Endothelial cell of umbilical vein (primary cell): ENCODE measurements around the gene NCOA5. TPM values are rescaled to one million over a fixed set of nuclear protein-coding genes. Genes with fewer than 3 reads are reported as not detected.
A peak's percentile ranks its signal among the peaks of the same experiment; 100 is the strongest.

ENCODE experiments used
- BruUV-seq: library from RNA; stranded (reverse); fragments of 400-500 nt; replicated peaks from 2 replicates; lab custom pipeline; 2021; lab: Mats Ljungman, UMichigan
- CTCF ChIA-PET: fragments of 300-600, 350-600 bp; sonication (Branson Sonifier 250); formaldehyde crosslinking; loops from one replicate; lab custom pipeline; 2021; ENCODE audit warnings: antibody characterized with exemption, inconsistent platforms; lab: Charles Lee
- POLR2A ChIA-PET: fragments of 300-600, 350-600 bp; sonication (Branson Sonifier 250); formaldehyde crosslinking; loops from one replicate; lab custom pipeline; 2021; ENCODE audit warnings: antibody characterized with exemption, inconsistent platforms; lab: Charles Lee
- DNase-seq: peaks from one replicate; pipeline ENCODE4 v3.0.0-alpha.2; 2011; ENCODE audit warnings: low read depth, low spot score
- FAIRE-seq: peaks from 2 replicates; lab custom pipeline; 2011; peaks lifted over from hg19 to GRCh38; lab: Jason Lieb, UNC
- H2AFZ ChIP-seq: 2 replicates; pipeline ENCODE4 v1.6.0; 2012; ENCODE audit warnings: low read depth, low read length, control low read depth, inconsistent platforms
- H3K27ac ChIP-seq: 2 replicates; pipeline ENCODE4 v1.5.1; 2011; ENCODE audit warnings: low read depth, mild to moderate bottlenecking, control low read depth, low read length, moderate library complexity; ENCODE audit not compliant: insufficient read depth
- H3K27me3 ChIP-seq, 2 experiments: 2 replicates each; pipeline versions ENCODE4 v1.6.0 to v1.6.1; 2011; ENCODE audit warnings: low read length in 2 of 2, mixed read lengths in 1 of 2; ENCODE audit not compliant: control insufficient read depth in 2 of 2, insufficient read depth in 2 of 2
- H3K36me3 ChIP-seq, 2 experiments: 2 replicates in 1 of 2; 3 replicates in 1 of 2; pipeline ENCODE4 v1.5.1; 2011; ENCODE audit warnings: low read length in 2 of 2, mild to moderate bottlenecking in 1 of 2, moderate library complexity in 1 of 2; ENCODE audit not compliant: control insufficient read depth in 2 of 2, insufficient read depth in 2 of 2; ENCODE audit errors: extremely low read depth in 1 of 2
- H3K4me1 ChIP-seq: 3 replicates; pipeline ENCODE4 v1.5.1; 2011; ENCODE audit warnings: mild to moderate bottlenecking, low read length; ENCODE audit not compliant: control insufficient read depth, insufficient read depth; ENCODE audit errors: extremely low read depth
- H3K4me2 ChIP-seq: 2 replicates; pipeline ENCODE4 v1.6.1; 2011; ENCODE audit warnings: low read length, control low read depth, mixed read lengths; ENCODE audit not compliant: insufficient read depth
- H3K4me3 ChIP-seq, 3 experiments: fragments of 200-600 bp in 1 of 3; sonication (generic), shearing (Covaris generic) in 1 of 3; replicated peaks in 1 of 3; 2 replicates each; pipeline ENCODE4 v1.5.1; 2011 to 2016; ENCODE audit warnings: control low read depth in 3 of 3, low read length in 3 of 3, mild to moderate bottlenecking in 2 of 3, inconsistent platforms in 1 of 3, low read depth in 1 of 3, moderate library complexity in 1 of 3; ENCODE audit not compliant: insufficient read depth in 1 of 3
- H3K79me2 ChIP-seq: 2 replicates; pipeline ENCODE4 v1.6.0; 2012; ENCODE audit warnings: low read length, inconsistent platforms; ENCODE audit not compliant: control insufficient read depth, insufficient read depth
- H3K9ac ChIP-seq: replicated peaks from 2 replicates; pipeline ENCODE3; 2011; ENCODE audit warnings: low read length, control low read depth; ENCODE audit not compliant: insufficient read depth; ENCODE audit errors: extremely low read depth
- H3K9me1 ChIP-seq: replicated peaks from 3 replicates; pipeline ENCODE4 v1.6.0; 2011; ENCODE audit warnings: mild to moderate bottlenecking, low read length; ENCODE audit not compliant: control insufficient read depth, insufficient read depth; ENCODE audit errors: extremely low read depth
- H3K9me3 ChIP-seq: replicated peaks from 2 replicates; pipeline ENCODE4 v1.5.1; 2012; ENCODE audit warnings: low read length, inconsistent platforms; ENCODE audit not compliant: control insufficient read depth, insufficient read depth
- H4K20me1 ChIP-seq: replicated peaks from 2 replicates; pipeline ENCODE3; 2011; ENCODE audit warnings: mild to moderate bottlenecking, low read length; ENCODE audit not compliant: control insufficient read depth, insufficient read depth; ENCODE audit errors: extremely low read depth
- CTCF ChIP-seq, 2 donors: IDR thresholded peaks; 1 replicate in 1 of 2; 2 replicates in 1 of 2; pipeline ENCODE4 v1.5.1; 2011; ENCODE audit warnings: low read length in 2 of 2, mild to moderate bottlenecking in 2 of 2, moderate library complexity in 2 of 2, control low read depth in 1 of 2, inconsistent platforms in 1 of 2, low read depth in 1 of 2; ENCODE audit not compliant: insufficient read depth in 1 of 2; ENCODE audit errors: extremely low read depth in 1 of 2
- EZH2 ChIP-seq: IDR thresholded peaks from 2 replicates; pipeline ENCODE4 v1.6.1; 2012; ENCODE audit warnings: borderline replicate concordance, low read depth, mild to moderate bottlenecking, moderate library complexity, low read length, inconsistent platforms; ENCODE audit not compliant: severe bottlenecking
- FOS ChIP-seq: IDR thresholded peaks from 2 replicates; pipeline ENCODE4 v1.6.1; 2011; ENCODE audit warnings: mild to moderate bottlenecking, low read length, moderate library complexity, borderline replicate concordance; ENCODE audit not compliant: insufficient read depth
- MYC ChIP-seq: IDR thresholded peaks from one replicate; pipeline ENCODE4 v1.6.1; 2011; ENCODE audit warnings: mild to moderate bottlenecking, low read depth, low read length
- dilution Hi-C: fragments of 300-500 bp; cut with MboI; formaldehyde crosslinking; loops from one replicate; pipeline ENCODE4 v1.15.0; 2019; ENCODE audit warnings: low sequenced_read_pairs; ENCODE audit not compliant: extremely low pct_ligation_motif_present
- intact Hi-C: fragments of 100-400 bp; cut with micrococcal nuclease; formaldehyde crosslinking; loops from one replicate; pipeline ENCODE4 v1.10.0; 2022
- polyA plus RNA-seq, 4 experiments: library from polyadenylated mRNA; depleted of rRNA in 3 of 4; stranded (reverse) in 3 of 4; unstranded in 1 of 4; fragments of >200 nt; gene quantifications; 2 replicates each; pipeline versions ENCODE4 v1.2.1 to v1.2.3, GENCODE V29; 2011 to 2012; ENCODE audit warnings: missing spikeins in 1 of 4
- total RNA-seq: library from RNA; stranded (reverse); gene quantifications from 2 replicates; pipeline ENCODE4 v1.2.3, GENCODE V29; 2021

NCOA5 gene
- total and polyA plus RNA-seq, 2 donors (not counting 3 experiments of a cell fraction or from before 2014, with no cell fraction given): 32.0 to 39.5 TPM

GRCh38 chr20:46013829-46014516, 75.8 kb downstream of the NCOA5 start:
- ChIA-PET CTCF (interaction anchor here (0.7 to 3.9 kb wide), 37 partner anchors 9 to 424 kb away, joined by 3 to 55 read pairs (median 6); partner anchors contain the start of gene SLC12A5), POLR2A (no interaction called here)
- Histone ChIP-seq H3K4me2 (no peak overlapping the region), H3K9me3 (no peaks in the 10 kb centered on the region), H3K9ac (no peak overlapping the region), H3K4me3 (no peak overlapping the region), H3K36me3 (no peaks in the 10 kb centered on the region), H3K27ac (no peak overlapping the region), H3K9me1 (no peaks in the 10 kb centered on the region), H3K4me1 (no peaks in the 10 kb centered on the region), H4K20me1 (no peaks in the 10 kb centered on the region), H3K27me3 (peaks cover 39 to 46% of the 10 kb centered on the region in 2 experiments), H3K79me2 (no peaks in the 10 kb centered on the region), H2AFZ (peak overlapping the region; percentile 56)
- DNase-seq (peak; percentile 31), FAIRE-seq (no peak)
- no TSS peak for BruUV-seq
- intact Hi-C loops (loop anchor here (2.0 kb wide), 2 partner anchors 75 to 161 kb away; partner anchors contain the start of gene NCOA5), dilution Hi-C loops (no loop called here)
- TF ChIP-seq CTCF (IDR thresholded peaks at IDR 0.05; ENCODE audit: extremely low read depth in 1 of 2, insufficient read depth in 1 of 2, low read depth in 1 of 2, low read length in 2 of 2): peak; percentile 74 to 85
- peak; percentile 76 for TF ChIP-seq EZH2
- no peak for TF ChIP-seq MYC

DNA sequence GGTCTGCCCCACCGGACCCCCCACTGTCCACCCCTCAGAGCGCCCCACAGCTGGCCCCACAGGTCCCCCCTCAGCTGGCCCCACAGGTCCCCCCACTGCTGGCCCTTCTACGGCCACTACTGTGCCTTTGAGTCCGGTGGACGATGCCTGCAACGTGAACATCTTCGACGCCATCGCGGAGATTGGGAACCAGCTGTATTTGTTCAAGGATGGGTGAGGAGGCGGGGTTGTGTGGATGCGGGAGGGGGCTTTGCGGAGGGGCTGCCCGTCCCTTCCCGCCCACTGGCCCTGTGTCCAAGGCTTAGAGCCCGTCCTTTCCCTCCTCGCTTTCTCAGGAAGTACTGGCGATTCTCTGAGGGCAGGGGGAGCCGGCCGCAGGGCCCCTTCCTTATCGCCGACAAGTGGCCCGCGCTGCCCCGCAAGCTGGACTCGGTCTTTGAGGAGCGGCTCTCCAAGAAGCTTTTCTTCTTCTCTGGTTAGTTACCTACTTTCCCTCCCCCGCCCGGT, 76.4 kb downstream of the NCOA5 start:
- peaks cover 43 to 48% of the 10 kb centered on the region in 2 experiments for H3K27me3 ChIP-seq
- dilution Hi-C loops (no loop called here), intact Hi-C loops (no loop called here)
- no peaks in the 10 kb centered on the region for H3K9me3 ChIP-seq
- no peaks in the 10 kb centered on the region for H4K20me1 ChIP-seq
- H3K36me3 ChIP-seq: no peaks in the 10 kb centered on the region
- H2AFZ ChIP-seq: no peak overlapping the region
- H3K4me1 ChIP-seq: peaks cover 2% of the 10 kb centered on the region
- H3K9me1 ChIP-seq: no peaks in the 10 kb centered on the region
- H3K9ac ChIP-seq: no peak overlapping the region
- H3K4me3 ChIP-seq: no peak overlapping the region
- ChIA-PET CTCF (interaction anchor here (0.7 to 3.9 kb wide), 15 partner anchors 9 to 335 kb away, joined by 3 to 43 read pairs (median 9); no protein-coding TSS in a partner anchor), POLR2A (no interaction called here)
- no peak for DNase-seq
- FAIRE-seq: no peak
- BruUV-seq: no TSS peak
- TF ChIP-seq EZH2: peak; percentile 77
- no peak for TF ChIP-seq FOS
- no peak overlapping the region for H3K4me2 ChIP-seq
- no peaks in the 10 kb centered on the region for H3K79me2 ChIP-seq
- no peak overlapping the region for H3K27ac ChIP-seq
